PC-3 (cell line): ENCODE results near the gene AFTPH. TPM values are rescaled to one million over a fixed set of nuclear protein-coding genes. Genes with fewer than 3 reads are reported as not detected.

Experiments
- ATAC-seq: fragments of 200-7000 bp; cut with Tn5 transposase; 2 replicates; pipeline ENCODE4 v1.9.1; 2020; ENCODE audit warnings: mild to moderate bottlenecking, moderate library complexity
- BruUV-seq: library from RNA; stranded (reverse); fragments of 400-500 nt; replicated peaks from 2 replicates; lab custom pipeline; 2021; lab: Mats Ljungman, UMichigan
- CTCF ChIA-PET: fragments of 300-600 bp; sonication (Branson Sonifier 250); formaldehyde crosslinking; loops from one replicate; lab custom pipeline; 2022; ENCODE audit warnings: antibody characterized with exemption; lab: Charles Lee
- POLR2A ChIA-PET: fragments of 300-600 bp; sonication (Branson Sonifier 250); formaldehyde crosslinking; loops from one replicate; lab custom pipeline; 2022; ENCODE audit warnings: antibody characterized with exemption; ENCODE audit not compliant: unreplicated experiment; lab: Charles Lee
- DNase-seq: peaks from one replicate; pipeline ENCODE4 v3.0.0-alpha.2; 2015
- H2AFZ ChIP-seq: fragments of 300-600 bp; sonication (generic); 2 replicates; pipeline ENCODE4 v1.6.0; 2016; ENCODE audit warnings: antibody characterized with exemption, low read length
- H3F3A ChIP-seq: fragments of 300-600 bp; sonication (generic); one replicate; pipeline ENCODE4 v1.6.0; 2017; ENCODE audit warnings: antibody characterized with exemption, low read length, control low read depth, mild to moderate bottlenecking; ENCODE audit not compliant: unreplicated experiment
- H3K27ac ChIP-seq: fragments of 300-600 bp; sonication (generic); 2 replicates; pipeline ENCODE4 v1.5.1; 2016; ENCODE audit warnings: mild to moderate bottlenecking, low read length
- H3K27me3 ChIP-seq: fragments of 300-600 bp; sonication (generic); 2 replicates; pipeline ENCODE4 v1.6.1; 2016; ENCODE audit warnings: low read length, mixed read lengths
- H3K36me3 ChIP-seq: fragments of 300-600 bp; sonication (generic); 2 replicates; pipeline ENCODE4 v1.6.1; 2016; ENCODE audit warnings: low read depth, mixed run types, low read length, mixed read lengths
- H3K4me1 ChIP-seq: fragments of 300-600 bp; sonication (generic); 2 replicates; pipeline ENCODE4 v1.5.1; 2016; ENCODE audit warnings: low read length; ENCODE audit not compliant: insufficient read depth
- H3K4me2 ChIP-seq: fragments of 300-600 bp; sonication (generic); 2 replicates; pipeline ENCODE4 v1.6.0; 2016; ENCODE audit warnings: low read length
- H3K4me3 ChIP-seq: fragments of 300-600 bp; sonication (generic); 2 replicates; pipeline ENCODE4 v1.5.1; 2016; ENCODE audit warnings: mild to moderate bottlenecking, low read length, mixed read lengths
- H3K79me2 ChIP-seq: fragments of 300-600 bp; sonication (generic); 2 replicates; pipeline ENCODE4 v1.6.1; 2017; ENCODE audit warnings: low read length, mixed read lengths
- H3K9ac ChIP-seq: fragments of 300-600 bp; sonication (generic); 2 replicates; pipeline ENCODE4 v1.6.0; 2016; ENCODE audit warnings: mild to moderate bottlenecking, low read length
- H3K9me2 ChIP-seq: fragments of 300-600 bp; sonication (generic); replicated peaks from 2 replicates; pipeline ENCODE4 v1.6.1; 2016; ENCODE audit warnings: mixed run types, low read length, mixed read lengths
- H3K9me3 ChIP-seq: fragments of 300-600 bp; sonication (generic); 2 replicates; pipeline ENCODE4 v1.6.1; 2016; ENCODE audit warnings: low read length, mixed read lengths
- H4K20me1 ChIP-seq: fragments of 300-600 bp; sonication (generic); 2 replicates; pipeline ENCODE4 v1.6.1; 2016; ENCODE audit warnings: low read length, mixed read lengths
- CTCF ChIP-seq: fragments of 300-600 bp; sonication (generic); conservative IDR thresholded peaks from 2 replicates; pipeline ENCODE4 v1.5.1; 2017; ENCODE audit warnings: antibody characterized with exemption, low read depth, mild to moderate bottlenecking, low read length
- EZH2 ChIP-seq: fragments of 300-600 bp; sonication (generic); IDR thresholded peaks from one replicate; pipeline ENCODE4 v1.6.1; 2017; ENCODE audit warnings: antibody characterized with exemption, mild to moderate bottlenecking, low read length; ENCODE audit not compliant: unreplicated experiment
- EZH2phosphoT487 ChIP-seq: fragments of 300-600 bp; sonication (generic); IDR thresholded peaks from 2 replicates; pipeline ENCODE4 v1.6.1; 2018; ENCODE audit warnings: mild to moderate bottlenecking, antibody characterized with exemption, low read length, borderline replicate concordance
- intact Hi-C: fragments of 100-400 bp; cut with micrococcal nuclease; formaldehyde crosslinking; loops from 2 replicates; pipeline ENCODE4 v1.9.0; 2023
- total RNA-seq: library from RNA; depleted of rRNA; stranded (reverse); fragments of >200 nt; gene quantifications from 2 replicates; pipeline ENCODE4 v1.2.3, GENCODE V29; 2014

AFTPH gene
- total RNA-seq, 1 experiment from 2014 or later, result 26.6 TPM

- Histone ChIP-seq H3K36me3 (no peaks in the 10 kb centered on the region), H3K79me2 (no peaks in the 10 kb centered on the region), H3K9me2 (no peaks in the 10 kb centered on the region), H3K4me3 (no peak overlapping the region), H3K4me1 (no peaks in the 10 kb centered on the region), H2AFZ (no peak overlapping the region), H3K4me2 (no peak overlapping the region), H4K20me1 (no peaks in the 10 kb centered on the region), H3K27me3 (0 out of 2 replicates have a peak, but pooled peaks cover 3% of the 10 kb centered on the region), H3K9me3 (no peaks in the 10 kb centered on the region), H3F3A (no peaks in the 10 kb centered on the region), H3K9ac (no peak overlapping the region), H3K27ac (no peak overlapping the region)
- BruUV-seq, result no TSS peak
- POLR2A ChIA-PET, result no interaction called here
- CTCF ChIA-PET, result no interaction called here
- TF ChIP-seq EZH2 (no peak), EZH2phosphoT487 (no peak), CTCF (no peak)
- DNase-seq, result no peak
- ATAC-seq, result no peak
- intact Hi-C loops, result no loop called here
Measured at GRCh38 chr2:64493788-64494187, 30.3 kb upstream of the AFTPH start.

GRCh38 chr2:64498438-64498837 lies 25.7 kb upstream of the AFTPH start:
- BruUV-seq, result no TSS peak
- no peak overlapping the region for H3K4me2 ChIP-seq
- ChIA-PET CTCF (no interaction called here), POLR2A (no interaction called here)
- H3K79me2 ChIP-seq, result no peaks in the 10 kb centered on the region
- no peaks in the 10 kb centered on the region for H3K36me3 ChIP-seq
- H3K9me3 ChIP-seq, result no peaks in the 10 kb centered on the region
- no peak for TF ChIP-seq EZH2
- no peak for TF ChIP-seq CTCF
- no peak for TF ChIP-seq EZH2phosphoT487
- no peaks in the 10 kb centered on the region for H3F3A ChIP-seq
- intact Hi-C loops, result no loop called here
- ATAC-seq (no peak), DNase-seq (no peak)
- 0 out of 2 replicates have a peak, but pooled peaks cover 3% of the 10 kb centered on the region for H3K27me3 ChIP-seq
- no peak overlapping the region for H3K4me3 ChIP-seq
- no peak overlapping the region for H3K27ac ChIP-seq
- H3K4me1 ChIP-seq, result no peaks in the 10 kb centered on the region
- no peaks in the 10 kb centered on the region for H4K20me1 ChIP-seq
- no peak overlapping the region for H3K9ac ChIP-seq
- H3K9me2 ChIP-seq, result no peaks in the 10 kb centered on the region
- H2AFZ ChIP-seq, result no peak overlapping the region

- H3K4me1 ChIP-seq, result no peaks in the 10 kb centered on the region
- ChIA-PET CTCF (no interaction called here), POLR2A (no interaction called here)
- H3K4me3 ChIP-seq, result no peak overlapping the region
- TF ChIP-seq EZH2phosphoT487, result no peak
- TF ChIP-seq EZH2, result no peak
- TF ChIP-seq CTCF, result no peak
- H3K27me3 ChIP-seq, result 0 out of 2 replicates have a peak, but pooled peaks cover 3% of the 10 kb centered on the region
- H3K36me3 ChIP-seq, result no peaks in the 10 kb centered on the region
- no peak overlapping the region for H3K9ac ChIP-seq
- no peak overlapping the region for H3K4me2 ChIP-seq
- H3K27ac ChIP-seq, result no peak overlapping the region
- no TSS peak for BruUV-seq
- no peaks in the 10 kb centered on the region for H3K9me3 ChIP-seq
- H4K20me1 ChIP-seq, result no peaks in the 10 kb centered on the region
- no peaks in the 10 kb centered on the region for H3K79me2 ChIP-seq
- intact Hi-C loops, result no loop called here
- H3K9me2 ChIP-seq, result no peaks in the 10 kb centered on the region
- no peak for ATAC-seq
- no peaks in the 10 kb centered on the region for H3F3A ChIP-seq
- H2AFZ ChIP-seq, result no peak overlapping the region
- DNase-seq, result no peak
Measured at GRCh38 chr2:64500549-64500948, 23.6 kb upstream of the AFTPH start.
